Choroid plexus epithelial cell (primary cell): ENCODE results near the gene ZNF205.

Source experiments
- DNase-seq: peaks from one replicate; pipeline ENCODE4 v3.0.0-alpha.2; 2010; ENCODE audit warnings: low read depth
- H3K4me3 ChIP-seq: 2 replicates; pipeline ENCODE4 v1.5.1; 2011; ENCODE audit warnings: low read depth, mild to moderate bottlenecking, control low read depth, low read length, moderate library complexity
- CTCF ChIP-seq: conservative IDR thresholded peaks from 2 replicates; pipeline ENCODE4 v1.5.1; 2011; ENCODE audit warnings: low read depth, mild to moderate bottlenecking, control low read depth, inconsistent platforms, low read length, moderate library complexity

ZNF205 gene

DNA sequence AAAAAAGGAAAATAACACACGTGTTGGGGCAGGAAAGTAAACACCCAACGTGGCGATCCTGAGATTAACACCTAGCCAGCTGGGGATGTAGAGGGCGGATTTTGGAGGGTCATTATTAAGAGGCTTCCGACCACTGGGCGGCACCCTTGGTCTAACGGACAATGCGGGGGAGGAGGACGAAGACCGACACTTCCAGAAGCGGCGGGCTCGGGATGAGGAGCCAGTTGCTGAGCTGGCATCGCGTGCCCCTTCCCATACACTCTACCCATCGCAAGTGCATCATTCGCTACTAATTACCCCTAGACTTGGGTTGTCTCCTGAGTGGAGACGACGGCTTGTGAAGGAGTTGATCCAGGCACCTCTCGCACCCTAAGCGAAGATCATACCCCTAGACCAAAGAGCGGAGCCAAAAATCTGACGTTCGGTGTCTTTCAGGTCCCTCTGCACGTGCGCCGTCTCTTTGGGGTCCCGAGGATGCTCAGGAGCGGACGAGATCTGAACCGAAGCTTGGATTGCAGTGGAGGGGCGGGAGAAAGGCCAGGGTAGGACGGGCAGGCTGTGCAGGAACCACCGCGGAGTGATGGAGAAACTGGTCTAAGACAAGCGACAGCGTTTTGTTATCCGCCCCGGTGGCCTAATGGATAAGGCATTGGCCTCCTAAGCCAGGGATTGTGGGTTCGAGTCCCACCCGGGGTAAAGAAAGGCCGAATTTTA is 40.0 kb downstream of the ZNF205 start:
- peak overlapping the region; percentile 56 for H3K4me3 ChIP-seq
- peak; percentile 91 for DNase-seq
- peak; percentile 48 for TF ChIP-seq CTCF

DNA sequence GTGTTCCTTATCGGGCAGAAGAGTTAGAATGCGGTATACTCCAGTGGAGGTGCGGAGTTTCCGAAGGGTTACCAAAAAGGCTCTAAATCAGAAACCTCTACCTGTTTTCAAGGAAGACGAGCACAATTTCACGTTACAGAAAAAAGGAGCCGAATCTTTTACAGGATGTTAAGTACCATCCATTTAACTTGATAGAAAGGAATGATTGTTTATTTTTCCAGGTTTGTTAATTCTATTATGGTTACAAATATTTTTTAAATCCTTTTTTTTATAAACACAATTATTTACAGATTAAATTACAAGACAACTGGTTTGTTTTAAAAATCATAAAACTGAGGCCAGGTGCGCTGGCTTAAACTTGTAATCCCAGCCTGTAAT is 40.6 kb downstream of the ZNF205 start:
- no peak overlapping the region for H3K4me3 ChIP-seq
- no peak for DNase-seq
- no peak for TF ChIP-seq CTCF

- no peak for TF ChIP-seq CTCF
- no peak for DNase-seq
- no peak overlapping the region for H3K4me3 ChIP-seq
Measured at GRCh38 chr16:3155181-3155580, 42.8 kb downstream of the ZNF205 start.

- no peak for TF ChIP-seq CTCF
- no peak for DNase-seq
- H3K4me3 ChIP-seq, result no peak overlapping the region
Measured at GRCh38 chr16:3155972-3156371, 43.6 kb downstream of the ZNF205 start.

DNA sequence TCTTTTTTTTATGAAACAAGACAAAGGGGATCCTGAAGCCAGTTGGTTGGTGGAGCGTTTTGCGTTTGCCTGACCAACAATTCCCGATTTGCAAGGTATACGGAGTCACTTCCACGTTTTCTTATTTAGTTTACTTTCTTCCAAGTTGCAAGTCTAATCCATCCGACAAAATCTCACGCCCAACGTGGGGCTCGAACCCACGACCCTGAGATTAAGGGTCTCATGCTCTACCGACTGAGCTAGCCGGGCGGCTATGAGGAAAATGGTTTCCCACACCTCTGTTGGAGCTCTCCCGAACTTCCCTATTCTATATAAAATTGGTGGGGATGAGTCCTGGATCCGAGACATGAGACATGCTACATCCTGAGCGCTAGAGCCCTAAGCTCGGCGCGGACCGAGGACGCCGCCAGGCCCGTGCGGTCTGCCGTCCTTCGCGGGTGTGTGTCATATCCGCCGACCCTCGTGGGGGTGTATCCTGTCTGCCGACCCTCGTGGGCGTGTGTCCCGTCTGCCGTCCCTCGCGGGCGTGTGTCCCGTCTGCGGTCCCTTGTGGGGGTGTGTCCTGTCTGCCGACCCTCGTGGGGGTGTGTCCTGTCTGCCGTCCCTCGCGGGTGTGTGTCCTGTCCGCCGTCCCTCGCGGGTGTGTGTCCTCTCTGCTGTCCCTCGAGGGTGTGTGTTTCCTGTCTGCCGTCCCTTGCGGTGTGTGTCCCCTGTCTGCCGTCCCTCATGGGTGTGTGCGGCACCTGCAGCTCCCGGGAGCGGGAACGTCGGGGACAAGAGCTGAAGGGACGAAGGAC is 45.0 kb downstream of the ZNF205 start:
- DNase-seq, result peak; percentile 94
- H3K4me3 ChIP-seq, result peak overlapping the region; percentile 76
- TF ChIP-seq CTCF, result no peak

DNA sequence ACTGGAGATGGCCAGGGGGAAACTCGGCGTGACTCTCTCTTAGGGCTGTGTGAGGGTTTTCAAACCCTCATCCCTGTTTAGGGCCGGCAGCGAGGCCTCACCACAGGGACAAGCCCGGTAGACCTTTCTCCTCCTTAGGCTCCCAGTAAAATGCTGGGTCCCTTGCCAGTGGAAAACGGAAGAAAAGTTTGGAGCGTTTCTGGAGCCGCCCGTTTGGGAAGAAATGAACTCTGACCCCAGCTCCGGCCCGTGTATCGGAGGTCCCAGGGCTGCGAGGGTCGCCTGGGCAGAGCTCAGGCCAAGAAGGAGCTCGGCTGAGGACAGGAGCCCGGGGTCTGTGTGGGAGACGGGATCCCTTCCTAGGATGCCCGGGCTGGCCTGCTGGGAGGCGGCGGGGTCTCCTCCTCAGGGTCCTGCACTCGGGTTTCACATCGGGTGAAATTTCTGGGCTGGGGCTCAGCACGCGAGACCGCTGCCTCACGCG is 45.7 kb downstream of the ZNF205 start:
- no peak for TF ChIP-seq CTCF
- H3K4me3 ChIP-seq, result peak overlapping the region; percentile 76
- peak; percentile 28 for DNase-seq
